Measurements from ENCODE around the gene RRAS2. TPM values are rescaled to one million over a fixed set of nuclear protein-coding genes. Genes with fewer than 3 reads are reported as not detected.

RRAS2 gene
- total RNA-seq, 2 experiments from 2014 or later, result 41.4 to 43.7 TPM

- ChIA-PET POLR2A (no interaction called here), CTCF (no interaction called here)
- peaks cover 3% of the 10 kb centered on the region for H3K36me3 Mint-ChIP-seq (ENCODE audit: low read depth)
- DNase-seq, result no peak
- no peak overlapping the region for H3K27ac Mint-ChIP-seq
- H3K4me1 Mint-ChIP-seq, result peaks cover 12% of the 10 kb centered on the region
- peak overlapping the region; percentile 41 for H3K4me3 Mint-ChIP-seq
- H3K27me3 Mint-ChIP-seq, result peaks cover 34% of the 10 kb centered on the region
- no peaks in the 10 kb centered on the region for H3K9me3 Mint-ChIP-seq
These were observed 23.0 kb upstream of the RRAS2 start for GRCh38 chr11:14381968-14382367.

DNA sequence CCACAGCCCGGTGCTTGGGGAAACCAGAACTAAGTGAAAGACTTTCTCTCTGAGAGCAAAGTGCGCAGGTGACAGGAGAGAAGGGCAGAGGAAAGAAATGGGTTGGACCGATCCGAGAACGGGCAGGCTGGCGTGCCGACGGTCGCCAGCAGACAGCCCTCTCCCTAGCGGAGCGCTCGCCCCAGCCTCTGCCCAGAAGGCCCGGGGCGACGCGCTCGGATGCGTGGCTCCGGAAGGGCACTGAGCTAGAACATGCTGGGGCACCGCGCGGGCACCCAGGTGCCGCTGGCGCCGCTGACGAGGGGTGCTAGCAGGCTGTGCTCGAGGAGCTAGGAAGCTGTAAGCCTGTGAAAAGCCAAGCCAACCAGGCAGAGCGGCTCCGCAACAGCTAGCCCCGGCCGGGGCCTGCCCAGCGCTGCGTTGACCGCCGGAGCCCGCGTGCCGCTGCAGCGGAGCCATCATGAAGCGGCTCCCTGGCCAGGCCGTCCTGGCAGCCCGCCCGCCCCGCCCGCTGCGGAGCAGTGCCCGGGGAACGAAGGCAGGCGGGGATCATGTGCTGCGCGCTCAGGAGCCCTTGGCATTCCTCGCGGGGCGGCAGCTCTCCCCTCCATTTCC lies 22.1 kb upstream of the RRAS2 start:
- CTCF ChIA-PET, result interaction anchor here (0.6 to 1.6 kb wide), 6 partner anchors 9 to 49 kb away, joined by 3 to 5 read pairs (median 4); no protein-coding TSS in a partner anchor
- peak overlapping the region; percentile 34 for H3K27ac Mint-ChIP-seq
- DNase-seq, result peak; percentile 46
- H3K27me3 Mint-ChIP-seq, result peaks cover 30% of the 10 kb centered on the region
- POLR2A ChIA-PET, result no interaction called here
- peaks cover 3% of the 10 kb centered on the region for H3K36me3 Mint-ChIP-seq (ENCODE audit: low read depth)
- H3K4me3 Mint-ChIP-seq, result peak overlapping the region; percentile 66
- H3K4me1 Mint-ChIP-seq, result peaks cover 16% of the 10 kb centered on the region
- H3K9me3 Mint-ChIP-seq, result no peaks in the 10 kb centered on the region

- ChIA-PET POLR2A (no interaction called here), CTCF (interaction anchor here (1.0 to 1.6 kb wide), 6 partner anchors 9 to 80 kb away, joined by 3 to 4 read pairs (median 3); no protein-coding TSS in a partner anchor)
- Mint-ChIP-seq H3K27ac (peak overlapping the region; percentile 34), H3K27me3 (peaks cover 30% of the 10 kb centered on the region), H3K36me3 (ENCODE audit: low read depth) (peaks cover 3% of the 10 kb centered on the region), H3K4me1 (peaks cover 21% of the 10 kb centered on the region), H3K9me3 (no peaks in the 10 kb centered on the region), H3K4me3 (peak overlapping the region; percentile 66)
- DNase-seq, result no peak
These were observed 21.3 kb upstream of the RRAS2 start for GRCh38 chr11:14380125-14380936.

GRCh38 chr11:14378171-14378570 lies 19.2 kb upstream of the RRAS2 start:
- H3K27ac Mint-ChIP-seq, result peak overlapping the region; percentile 38

DNA sequence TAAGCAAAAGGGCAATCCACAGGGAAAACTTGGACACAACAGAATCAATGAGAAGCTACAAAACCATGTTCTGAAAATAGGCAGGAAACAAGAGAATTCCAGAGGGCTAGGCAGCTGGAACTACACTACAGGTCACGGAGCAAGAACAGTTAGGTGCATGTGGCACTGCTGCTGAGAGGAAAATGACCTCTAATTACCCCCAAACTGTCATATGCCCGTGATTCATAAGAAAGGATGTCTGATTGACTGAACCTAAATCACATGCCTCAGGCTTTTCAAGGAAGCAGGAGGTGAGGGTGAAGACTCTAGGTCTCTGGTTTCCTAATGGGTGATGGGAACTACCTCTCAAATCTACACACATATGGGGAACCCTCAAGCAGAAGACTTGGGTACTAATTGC lies 17.9 kb upstream of the RRAS2 start:
- Mint-ChIP-seq H3K9me3 (no peaks in the 10 kb centered on the region), H3K4me1 (peaks cover 35% of the 10 kb centered on the region), H3K36me3 (ENCODE audit: low read depth) (peaks cover 3% of the 10 kb centered on the region), H3K4me3 (no peak overlapping the region), H3K27me3 (peaks cover 23% of the 10 kb centered on the region), H3K27ac (no peak overlapping the region)
- CTCF ChIA-PET, result interaction anchor here (0.7 to 2.5 kb wide), 4 partner anchors 13 to 69 kb away, joined by 3 to 6 read pairs (median 3); no protein-coding TSS in a partner anchor
- no peak for DNase-seq
- POLR2A ChIA-PET, result no interaction called here

More at GRCh38 chr11:14378171-14378570, 19.2 kb upstream of the RRAS2 start:
- H3K9me3 Mint-ChIP-seq, result no peaks in the 10 kb centered on the region
- no peak for DNase-seq
- ChIA-PET POLR2A (interaction anchor here (0.5 kb wide), 1 partner anchor 38 kb away, joined by 3 read pairs; no protein-coding TSS in a partner anchor), CTCF (interaction anchor here (0.7 to 2.5 kb wide), 2 partner anchors 13 to 15 kb away, joined by 4 to 6 read pairs; no protein-coding TSS in a partner anchor)
- no peak overlapping the region for H3K4me3 Mint-ChIP-seq
- H3K4me1 Mint-ChIP-seq, result peaks cover 35% of the 10 kb centered on the region
- H3K27me3 Mint-ChIP-seq, result peaks cover 30% of the 10 kb centered on the region
- H3K36me3 Mint-ChIP-seq (ENCODE audit: low read depth), result peaks cover 3% of the 10 kb centered on the region

GRCh38 chr11:14374922-14375830 lies 16.2 kb upstream of the RRAS2 start:
- Mint-ChIP-seq H3K9me3 (no peaks in the 10 kb centered on the region), H3K27me3 (peaks cover 15% of the 10 kb centered on the region), H3K4me3 (no peak overlapping the region), H3K27ac (no peak overlapping the region), H3K4me1 (peaks cover 33% of the 10 kb centered on the region), H3K36me3 (ENCODE audit: low read depth) (peaks cover 3% of the 10 kb centered on the region)
- DNase-seq, result no peak
- ChIA-PET POLR2A (no interaction called here), CTCF (interaction anchor here (0.6 to 1.5 kb wide), 4 partner anchors 9 to 29 kb away, joined by 3 to 4 read pairs (median 4); no protein-coding TSS in a partner anchor)

DNA sequence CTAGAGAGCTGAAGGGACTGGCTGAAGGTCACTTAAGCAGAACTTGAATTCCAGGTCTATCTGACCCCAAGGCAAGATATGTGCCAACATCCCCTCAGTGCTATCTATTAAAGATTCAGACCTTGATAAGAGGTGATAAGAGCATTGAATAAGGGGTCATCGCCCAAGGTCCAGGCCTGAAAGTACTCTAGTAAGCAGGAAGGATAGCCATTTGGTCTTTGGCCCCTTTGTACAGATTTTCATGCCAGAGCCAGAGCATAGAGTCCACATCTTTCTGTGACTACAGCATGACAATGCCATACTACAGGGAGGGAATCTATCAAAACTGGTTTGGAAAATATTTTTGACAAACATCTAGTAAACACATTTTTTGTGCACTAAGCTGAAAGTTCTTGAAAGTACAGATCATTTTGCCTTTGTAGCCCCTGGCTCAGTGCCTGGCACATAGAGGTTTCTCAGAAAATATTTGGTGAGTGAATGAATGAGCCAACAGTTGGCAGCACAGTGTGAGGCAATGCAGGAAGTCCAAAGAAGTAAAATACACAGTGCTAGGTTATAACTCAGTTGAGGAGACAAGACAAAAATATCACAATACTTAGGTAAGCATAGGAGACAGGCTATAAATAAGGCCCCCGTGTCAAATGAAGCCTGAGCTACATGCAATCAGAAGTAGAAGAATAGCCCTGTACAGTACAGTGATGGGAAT lies 15.1 kb upstream of the RRAS2 start:
- H3K36me3 Mint-ChIP-seq (ENCODE audit: low read depth), result peaks cover 3% of the 10 kb centered on the region
- peaks cover 33% of the 10 kb centered on the region for H3K4me1 Mint-ChIP-seq
- DNase-seq, result no peak
- CTCF ChIA-PET, result interaction anchor here (0.7 to 1.5 kb wide), 6 partner anchors 8 to 54 kb away, joined by 3 to 5 read pairs (median 4); no protein-coding TSS in a partner anchor
- POLR2A ChIA-PET, result no interaction called here
- H3K4me3 Mint-ChIP-seq, result no peak overlapping the region
- H3K9me3 Mint-ChIP-seq, result no peaks in the 10 kb centered on the region
- H3K27me3 Mint-ChIP-seq, result peaks cover 11% of the 10 kb centered on the region
- no peak overlapping the region for H3K27ac Mint-ChIP-seq

DNA sequence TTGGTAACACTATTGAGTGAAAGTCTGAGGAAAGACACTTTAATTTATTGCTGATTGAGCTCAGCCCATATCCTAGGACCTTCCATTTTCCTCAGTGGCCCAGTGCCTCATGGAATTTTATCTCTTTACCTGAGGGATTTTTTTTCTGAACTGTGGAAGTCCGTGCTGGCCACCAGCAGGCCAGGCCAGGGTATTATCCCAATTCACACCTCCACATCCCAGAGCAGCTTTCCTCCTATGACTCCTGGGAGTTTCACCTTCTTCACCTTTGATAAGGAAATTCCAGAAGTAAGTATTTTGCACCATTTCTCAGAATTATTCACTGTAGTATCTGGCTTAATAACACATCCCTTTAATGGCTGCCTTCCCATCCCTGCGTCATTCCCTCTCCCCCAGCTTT lies 13.0 kb upstream of the RRAS2 start:
- Mint-ChIP-seq H3K4me1 (peaks cover 34% of the 10 kb centered on the region), H3K36me3 (ENCODE audit: low read depth) (no peaks in the 10 kb centered on the region), H3K27ac (no peak overlapping the region), H3K9me3 (no peaks in the 10 kb centered on the region), H3K27me3 (peaks cover under 1% of the 10 kb centered on the region), H3K4me3 (no peak overlapping the region)
- DNase-seq, result no peak
- POLR2A ChIA-PET, result no interaction called here
- CTCF ChIA-PET, result no interaction called here

DNA sequence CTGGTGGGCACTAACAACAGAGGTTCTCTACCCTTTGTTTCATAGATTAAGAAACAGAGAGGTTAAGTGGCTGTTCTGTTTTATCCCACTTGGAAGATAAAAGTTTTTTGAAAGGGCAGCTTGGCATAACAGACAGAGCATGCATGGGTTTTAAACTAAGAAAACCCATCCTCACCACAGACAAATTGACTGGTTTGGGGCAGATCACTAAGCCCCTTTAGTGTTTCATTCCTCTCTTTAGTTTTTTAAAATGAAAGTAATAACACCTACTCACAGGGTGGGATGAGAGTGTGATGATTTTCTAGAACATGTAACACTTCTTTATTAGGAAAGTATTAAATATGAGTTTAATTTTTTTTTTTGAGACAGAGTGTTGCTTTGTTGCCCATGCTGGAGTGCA lies 12.3 kb upstream of the RRAS2 start:
- Mint-ChIP-seq H3K36me3 (ENCODE audit: low read depth) (no peaks in the 10 kb centered on the region), H3K27ac (no peak overlapping the region), H3K9me3 (no peaks in the 10 kb centered on the region), H3K27me3 (no peaks in the 10 kb centered on the region), H3K4me3 (no peak overlapping the region), H3K4me1 (peaks cover 36% of the 10 kb centered on the region)
- CTCF ChIA-PET, result interaction anchor here (0.6 to 1.5 kb wide), 4 partner anchors 8 to 44 kb away, joined by 3 to 4 read pairs (median 4); no protein-coding TSS in a partner anchor
- POLR2A ChIA-PET, result no interaction called here
- DNase-seq, result no peak

DNA sequence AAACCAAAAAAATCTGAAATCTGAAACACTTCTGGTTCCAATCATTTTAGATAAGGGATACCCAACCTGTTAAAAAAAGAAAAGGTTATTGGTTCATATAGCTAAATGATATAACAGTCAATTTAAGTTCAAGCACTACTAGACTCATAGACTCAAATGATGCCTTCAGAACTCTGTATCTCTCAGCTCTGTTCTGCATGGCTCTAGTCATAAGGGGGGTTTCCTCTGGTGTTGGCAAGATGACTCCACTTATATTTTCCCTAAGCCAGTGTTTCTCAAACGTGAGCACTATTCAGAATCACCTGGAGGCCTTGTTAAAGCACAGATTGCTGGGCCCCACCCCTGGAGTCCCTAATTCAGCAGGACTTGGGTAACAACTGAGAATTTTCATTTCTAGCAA lies 11.5 kb upstream of the RRAS2 start:
- ChIA-PET POLR2A (no interaction called here), CTCF (interaction anchor here (1.0 to 1.5 kb wide), 3 partner anchors 9 to 44 kb away, joined by 3 to 4 read pairs (median 3); no protein-coding TSS in a partner anchor)
- Mint-ChIP-seq H3K4me1 (peaks cover 35% of the 10 kb centered on the region), H3K36me3 (ENCODE audit: low read depth) (no peaks in the 10 kb centered on the region), H3K27ac (no peak overlapping the region), H3K4me3 (no peak overlapping the region), H3K9me3 (no peaks in the 10 kb centered on the region), H3K27me3 (no peaks in the 10 kb centered on the region)
- no peak for DNase-seq

DNA sequence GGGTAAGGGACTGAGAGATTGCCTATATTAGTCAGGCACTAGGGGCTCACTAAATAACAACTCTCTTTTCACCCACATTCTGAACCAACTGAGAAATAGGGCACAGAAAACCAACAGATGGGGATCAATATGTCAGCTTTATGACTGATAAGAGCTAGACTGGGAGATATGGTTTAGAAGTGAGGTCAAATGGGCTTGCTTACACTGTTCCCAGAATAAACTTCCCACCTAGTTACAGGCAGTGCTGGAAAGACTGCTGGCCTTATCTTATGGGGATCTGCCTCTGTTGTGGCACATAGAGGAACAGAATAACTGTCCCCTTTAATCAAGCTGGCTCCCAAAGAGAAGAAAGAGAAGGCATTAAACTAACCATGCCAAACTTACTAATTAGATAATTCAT lies 10.6 kb upstream of the RRAS2 start:
- POLR2A ChIA-PET, result no interaction called here
- Mint-ChIP-seq H3K36me3 (ENCODE audit: low read depth) (no peaks in the 10 kb centered on the region), H3K4me3 (no peak overlapping the region), H3K9me3 (no peaks in the 10 kb centered on the region), H3K27ac (no peak overlapping the region), H3K27me3 (no peaks in the 10 kb centered on the region), H3K4me1 (peaks cover 28% of the 10 kb centered on the region)
- CTCF ChIA-PET, result interaction anchor here (0.8 to 1.2 kb wide), 2 partner anchors 78 to 109 kb away, joined by 3 to 4 read pairs; no protein-coding TSS in a partner anchor
- DNase-seq, result no peak

DNA sequence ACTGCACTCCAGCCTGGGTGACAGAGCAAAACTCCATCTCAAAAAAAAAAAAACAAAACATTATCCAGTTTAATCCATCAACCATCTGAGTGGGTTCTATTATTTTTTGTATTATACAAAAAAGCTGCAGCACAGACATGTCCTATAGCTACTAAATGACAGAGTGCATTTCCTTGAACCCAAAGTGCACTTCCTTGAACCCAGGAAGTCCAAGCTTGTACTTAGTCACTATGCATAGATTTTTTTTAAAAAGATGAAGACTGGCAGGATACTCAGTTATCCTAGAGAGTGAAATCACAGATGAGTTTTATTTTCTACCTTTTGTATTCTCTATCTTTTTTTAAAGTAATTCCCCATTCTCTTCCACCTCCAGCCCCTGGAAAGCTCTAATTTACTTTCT lies 8.0 kb upstream of the RRAS2 start:
- H3K27me3 Mint-ChIP-seq, result no peaks in the 10 kb centered on the region
- POLR2A ChIA-PET, result interaction anchor here (0.7 kb wide), 1 partner anchor 515 kb away, joined by 3 read pairs; no protein-coding TSS in a partner anchor
- no peak overlapping the region for H3K4me3 Mint-ChIP-seq
- DNase-seq, result no peak
- H3K27ac Mint-ChIP-seq, result peak overlapping the region; percentile 11
- no peaks in the 10 kb centered on the region for H3K36me3 Mint-ChIP-seq (ENCODE audit: low read depth)
- no peaks in the 10 kb centered on the region for H3K9me3 Mint-ChIP-seq
- peaks cover 27% of the 10 kb centered on the region for H3K4me1 Mint-ChIP-seq
- CTCF ChIA-PET, result interaction anchor here (0.6 to 1.9 kb wide), 4 partner anchors 8 to 98 kb away, joined by 3 to 4 read pairs (median 4); no protein-coding TSS in a partner anchor

Measured in activated CD4-positive, alpha-beta T cell treated with anti-CD3 and anti-CD28 coated beads, Interleukin-2, amount 10 ng/mL, durations not matched to agents 7 days and 5 days (primary cell).